Aorta (tissue), 5 donors: ENCODE results near the gene NT5C3A. TPM values are rescaled to one million over a fixed set of nuclear protein-coding genes. Genes with fewer than 3 reads are reported as not detected.
"Not testable (repeated sequence)": the region's sequence is repeated elsewhere in the genome, so short reads cannot be mapped to it uniquely, and the experiment has no call there.

Source experiments
- ATAC-seq: fragments of 200-7000 bp; cut with Tn5 transposase; one replicate; pipeline ENCODE4 v1.9.1; 2022; ENCODE audit warnings: moderate library complexity; ENCODE audit not compliant: low FRiP score
- DNase-seq, 2 donors: peaks; one replicate each; pipeline ENCODE4 v3.0.0-alpha.2; 2020
- H3K27ac ChIP-seq, 2 donors: one replicate each; pipeline ENCODE4 v1.5.1; 2013; ENCODE audit warnings: low read length in 2 of 2, mild to moderate bottlenecking in 2 of 2, moderate library complexity in 2 of 2, control low read depth in 1 of 2, inconsistent platforms in 1 of 2, low read depth in 1 of 2
- H3K27me3 ChIP-seq, 2 donors: one replicate each; pipeline ENCODE4 v1.6.1; 2013; ENCODE audit warnings: control low read depth in 1 of 2, low read length in 1 of 2, mild to moderate bottlenecking in 1 of 2, moderate library complexity in 1 of 2; ENCODE audit not compliant: insufficient read depth in 2 of 2, control insufficient read depth in 1 of 2
- H3K36me3 ChIP-seq, 2 donors: one replicate each; pipeline ENCODE4 v1.6.1; 2013; ENCODE audit warnings: control low read depth in 1 of 2, low read length in 1 of 2, mild to moderate bottlenecking in 1 of 2; ENCODE audit not compliant: insufficient read depth in 2 of 2, control insufficient read depth in 1 of 2
- H3K4me1 ChIP-seq, 2 donors: one replicate each; pipeline ENCODE4 v1.6.1; 2013; ENCODE audit warnings: low read length in 2 of 2, control low read depth in 1 of 2, mild to moderate bottlenecking in 1 of 2, moderate library complexity in 1 of 2; ENCODE audit not compliant: insufficient read depth in 2 of 2, control insufficient read depth in 1 of 2
- H3K4me3 ChIP-seq, 2 donors: one replicate each; pipeline ENCODE4 v1.5.1; 2013; ENCODE audit warnings: low read length in 2 of 2, control low read depth in 1 of 2, mild to moderate bottlenecking in 1 of 2
- H3K9me3 ChIP-seq: one replicate; pipeline ENCODE4 v1.6.1; 2013; ENCODE audit warnings: mild to moderate bottlenecking, low read length; ENCODE audit not compliant: control insufficient read depth
- WGBS, 2 donors: extraction: QIAGEN DNeasy Blood & Tissue Kit; methylation state at CpG; one replicate each; pipeline ENCODE4 v1.1.7; 2013; 5-methylcytosine and 5-hydroxymethylcytosine counted together
- intact Hi-C, 2 donors: fragments of 100-400 bp; cut with DNase I; formaldehyde crosslinking; loops; one replicate each; pipeline versions ENCODE4 v1.14.2 to v1.15.0; 2022
- polyA plus RNA-seq, 2 donors: library from polyadenylated mRNA; stranded (reverse); fragments of 200-250 nt; gene quantifications; one replicate each; pipeline ENCODE4 v1.2.3, GENCODE V29; 2013
- total RNA-seq, 2 donors: library from RNA; stranded (reverse); fragmentation: NEBNext Ultra II Directional; extraction: Animal tissue kit (Norgen Biotek cat#: 25700); gene quantifications; one replicate each; pipeline ENCODE4 v1.2.1, GENCODE V29; 2021
- donor health status: healthy with polysubstance abuse.
- donor health status: Bipolar disorder and iron deficiency.
- donor health status: DM: no; HTN: no; CAD: no.
- donor health status: DM: no; HTN: no; CAD: no.
- donor health status: DM: yes; HTN: yes; CAD: no.

The NT5C3A gene
- total and polyA plus RNA-seq, 4 donors = 14.5 to 28.2 (median 16.4) TPM

GRCh38 chr7:33100770-33101169 is 38.2 kb upstream of the NT5C3A start:
- no peaks in the 10 kb centered on the region for H3K4me1 ChIP-seq
- H3K4me3 ChIP-seq = no peak overlapping the region
- intact Hi-C loops = no loop called here
- peaks cover 0 to 10% of the 10 kb centered on the region in 2 donors for H3K36me3 ChIP-seq
- no peaks in the 10 kb centered on the region for H3K27me3 ChIP-seq
- DNase-seq (no peak), ATAC-seq (no peak)
- H3K9me3 ChIP-seq = no peaks in the 10 kb centered on the region
- no peak overlapping the region for H3K27ac ChIP-seq
- WGBS, 2 donors = 87 to 90% methylated on average over 3 of the region's 3 CpGs

DNA sequence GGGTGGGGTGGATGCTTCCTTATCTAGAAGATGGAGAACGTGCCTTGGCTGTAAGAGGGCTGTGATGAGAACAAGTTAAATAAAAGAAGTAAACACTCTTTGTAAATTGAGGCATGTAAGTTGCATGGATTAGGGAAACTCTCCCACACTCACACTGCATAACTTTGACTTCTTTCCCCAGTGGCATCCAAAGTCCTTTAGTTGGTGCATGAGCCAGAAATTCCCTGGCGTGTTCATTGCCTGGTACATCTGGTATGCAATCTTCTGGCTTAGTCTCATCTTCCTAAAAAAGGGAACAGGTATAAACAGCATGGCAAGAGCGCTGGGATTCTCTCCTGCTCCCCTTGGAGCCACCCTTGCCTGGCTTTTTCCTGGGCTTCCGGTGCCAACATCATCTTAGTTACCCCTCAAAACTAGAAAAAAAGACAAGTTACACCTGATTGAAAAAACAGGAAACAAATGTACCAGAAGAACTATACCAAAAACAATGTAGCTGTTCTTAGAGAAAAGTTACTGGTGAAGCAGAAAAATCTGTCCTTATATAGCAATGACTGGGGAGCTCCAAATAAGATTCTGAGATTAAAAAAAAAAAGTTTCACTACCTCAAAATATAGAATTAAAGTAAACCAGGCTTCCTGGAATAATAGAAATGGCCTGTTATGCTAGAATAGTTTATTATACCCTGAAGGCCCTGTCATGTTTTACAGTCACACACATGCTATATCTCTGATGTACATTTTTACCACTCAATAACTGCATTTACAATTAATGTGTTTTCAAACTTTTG is 36.8 kb upstream of the NT5C3A start:
- DNase-seq (no peak), ATAC-seq (no peak)
- 62 to 76% methylated on average over 4 of the region's 4 CpGs for WGBS, 2 donors
- intact Hi-C loops = no loop called here
- Histone ChIP-seq H3K4me1 (no peaks in the 10 kb centered on the region), H3K27ac (no peak overlapping the region), H3K9me3 (no peaks in the 10 kb centered on the region), H3K36me3 (peaks cover 0 to 10% of the 10 kb centered on the region in 2 donors), H3K4me3 (no peak overlapping the region), H3K27me3 (no peaks in the 10 kb centered on the region)

DNA sequence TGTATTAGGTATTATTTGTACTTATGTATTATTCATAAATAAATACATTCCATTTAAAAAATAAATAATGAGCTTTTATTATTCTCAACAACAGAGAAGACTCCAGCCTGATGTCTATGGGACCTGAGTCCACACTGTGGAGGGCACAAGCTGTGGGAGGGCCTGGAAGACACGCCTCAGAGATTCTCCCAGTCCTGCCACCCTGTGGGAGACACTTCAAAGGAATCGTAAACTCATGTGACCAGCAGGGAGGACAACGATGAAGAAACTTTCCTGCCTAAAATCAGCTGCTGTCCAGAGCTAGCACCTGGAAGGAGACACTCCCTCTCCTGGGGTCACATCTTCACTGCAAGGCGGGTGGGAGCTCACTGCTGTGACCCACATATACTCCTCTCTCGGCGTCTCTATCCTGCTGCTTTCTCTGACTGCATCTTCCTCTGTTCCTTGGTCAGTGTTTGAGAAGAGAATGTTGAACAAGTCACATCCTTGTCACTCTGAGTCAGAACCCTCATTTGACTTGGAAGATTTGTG is 32.2 kb upstream of the NT5C3A start:
- H3K4me1 ChIP-seq, DNase-seq, H3K9me3 ChIP-seq, H3K36me3 ChIP-seq, intact Hi-C loops, H3K27me3 ChIP-seq, ATAC-seq, H3K4me3 ChIP-seq, H3K27ac ChIP-seq: not testable (repeated sequence)
- 76 to 86% methylated on average over 5 to 6 of the region's 6 CpGs for WGBS, 2 donors

DNA sequence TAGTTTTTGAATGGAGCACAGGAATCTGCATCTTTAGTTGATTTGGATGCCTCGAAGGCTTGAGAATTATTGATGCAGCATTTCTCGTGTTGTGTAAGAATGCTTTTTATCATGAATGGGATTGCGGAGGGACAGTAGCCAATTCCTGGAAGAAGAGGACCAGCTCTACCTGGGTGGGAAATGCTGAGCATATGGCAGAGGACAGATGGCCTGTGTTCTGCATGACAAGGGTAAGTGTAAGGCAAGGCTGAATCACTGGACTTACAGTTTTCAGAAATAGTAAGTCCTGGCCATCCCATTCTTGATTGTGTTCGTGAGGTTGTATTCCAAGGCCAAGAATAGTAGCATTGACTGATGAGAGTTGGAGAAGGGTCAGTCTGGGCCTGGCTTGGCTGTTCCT is 30.7 kb upstream of the NT5C3A start:
- WGBS, 2 donors = 63 to 66% methylated on average over 4 of the region's 4 CpGs
- intact Hi-C loops = no loop called here
- no peak for ATAC-seq

GRCh38 chr7:33091641-33092191 is 29.1 kb upstream of the NT5C3A start:
- DNase-seq (no peak), ATAC-seq (no peak)
- peaks cover 1 to 5% of the 10 kb centered on the region in 2 donors for H3K36me3 ChIP-seq
- no peak overlapping the region for H3K4me3 ChIP-seq
- H3K27me3 ChIP-seq = no peaks in the 10 kb centered on the region
- no peak overlapping the region for H3K27ac ChIP-seq
- intact Hi-C loops = no loop called here
- H3K4me1 ChIP-seq = no peaks in the 10 kb centered on the region
- 85 to 87% methylated on average over 5 of the region's 5 CpGs for WGBS, 2 donors
- no peaks in the 10 kb centered on the region for H3K9me3 ChIP-seq

More for the DNA sequence above, 30.7 kb upstream of the NT5C3A start:
- DNase-seq = no peak
- Histone ChIP-seq H3K27ac (no peak overlapping the region), H3K4me1 (no peaks in the 10 kb centered on the region), H3K27me3 (no peaks in the 10 kb centered on the region), H3K36me3 (peaks cover 3 to 5% of the 10 kb centered on the region in 2 donors), H3K9me3 (no peaks in the 10 kb centered on the region), H3K4me3 (no peak overlapping the region)

GRCh38 chr7:33091111-33091531 is 28.5 kb upstream of the NT5C3A start:
- 80 to 86% methylated on average over 4 of the region's 4 CpGs for WGBS, 2 donors
- Histone ChIP-seq H3K27ac (no peak overlapping the region), H3K4me1 (no peaks in the 10 kb centered on the region), H3K36me3 (peaks cover 1 to 5% of the 10 kb centered on the region in 2 donors), H3K9me3 (no peaks in the 10 kb centered on the region), H3K27me3 (no peaks in the 10 kb centered on the region), H3K4me3 (no peak overlapping the region)
- no peak for ATAC-seq
- intact Hi-C loops = no loop called here
- no peak for DNase-seq

GRCh38 chr7:33089142-33089541 is 26.6 kb upstream of the NT5C3A start:
- H3K27me3 ChIP-seq = no peaks in the 10 kb centered on the region
- H3K36me3 ChIP-seq = peaks cover 1 to 5% of the 10 kb centered on the region in 2 donors
- ATAC-seq (no peak), DNase-seq (no peak)
- H3K4me3 ChIP-seq = no peak overlapping the region
- intact Hi-C loops = no loop called here
- no peaks in the 10 kb centered on the region for H3K4me1 ChIP-seq
- no peak overlapping the region for H3K27ac ChIP-seq
- 95 to 100% methylated on average over 7 of the region's 7 CpGs for WGBS, 2 donors
- H3K9me3 ChIP-seq = no peaks in the 10 kb centered on the region

GRCh38 chr7:33087858-33088257 is 25.3 kb upstream of the NT5C3A start:
- H3K36me3 ChIP-seq = peaks cover under 1 to 1% of the 10 kb centered on the region in 2 donors
- H3K9me3 ChIP-seq = no peaks in the 10 kb centered on the region
- WGBS, 2 donors = 16 to 17% methylated on average over 2 of the region's 2 CpGs
- no peaks in the 10 kb centered on the region for H3K27me3 ChIP-seq
- intact Hi-C loops = no loop called here
- ATAC-seq = no peak
- H3K27ac ChIP-seq = no peak overlapping the region
- no peaks in the 10 kb centered on the region for H3K4me1 ChIP-seq
- H3K4me3 ChIP-seq = no peak overlapping the region
- DNase-seq = no peak

DNA sequence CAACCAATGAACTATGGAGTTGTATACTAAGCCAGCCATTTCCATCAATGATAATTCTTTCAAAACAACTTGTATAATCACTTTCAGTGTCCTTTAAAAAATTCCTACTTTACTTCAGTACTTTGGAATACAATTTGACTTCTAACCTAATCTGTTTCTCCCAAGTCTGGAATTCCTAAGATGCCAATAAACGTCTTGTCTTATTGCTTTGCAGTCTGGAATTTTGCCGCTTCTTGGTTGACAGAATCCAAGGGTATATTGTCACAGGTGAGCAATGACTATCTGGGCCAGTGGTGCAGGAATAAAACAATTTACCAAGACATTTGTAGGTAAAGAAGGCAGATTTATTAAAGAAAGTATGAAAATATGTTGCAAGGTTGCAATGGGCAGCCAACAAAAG is 24.8 kb upstream of the NT5C3A start:
- peaks cover 0 to 1% of the 10 kb centered on the region in 2 donors for H3K36me3 ChIP-seq
- H3K4me3 ChIP-seq = no peak overlapping the region
- no peak for DNase-seq
- H3K27ac ChIP-seq = no peak overlapping the region
- intact Hi-C loops = no loop called here
- no peaks in the 10 kb centered on the region for H3K9me3 ChIP-seq
- no peaks in the 10 kb centered on the region for H3K27me3 ChIP-seq
- H3K4me1 ChIP-seq = no peaks in the 10 kb centered on the region
- ATAC-seq = no peak
- WGBS, 2 donors = 8 to 63% methylated on average over 2 of the region's 2 CpGs
